22Rv1 (cell line): ENCODE data around the gene TRIM17.

Experiments used
- H3K27ac ChIP-seq: fragments of 450-650 bp; 2 replicates; pipeline ENCODE4 v1.5.1; 2017
- CTCF ChIP-seq: fragments of 450-650 bp; IDR thresholded peaks from 2 replicates; pipeline ENCODE4 v1.5.1; 2017; ENCODE audit warnings: mild to moderate bottlenecking
- ZFX ChIP-seq: fragments of 450-650 bp; IDR thresholded peaks from 2 replicates; pipeline ENCODE4 v1.6.1; 2017; ENCODE audit warnings: antibody characterized with exemption, borderline replicate concordance

The TRIM17 gene

GRCh38 chr1:228423404-228424053 lies 6.9 kb upstream of the TRIM17 start:
- no peak overlapping the region for H3K27ac ChIP-seq
- TF ChIP-seq CTCF, result no peak
- no peak for TF ChIP-seq ZFX

- TF ChIP-seq ZFX, result no peak
- H3K27ac ChIP-seq, result no peak overlapping the region
These were observed 4.5 kb upstream of the TRIM17 start for GRCh38 chr1:228420968-228421826.

GRCh38 chr1:228417483-228418203 lies 982 bp upstream of the TRIM17 start:
- H3K27ac ChIP-seq, result no peak overlapping the region
- TF ChIP-seq ZFX (no peak), CTCF (no peak)

- no peak overlapping the region for H3K27ac ChIP-seq
- TF ChIP-seq ZFX (no peak), CTCF (no peak)
These were observed 400 bp upstream of the TRIM17 start for GRCh38 chr1:228417061-228417460.

GRCh38 chr1:228415853-228416216 lies 826 bp downstream of the TRIM17 start:
- no peak overlapping the region for H3K27ac ChIP-seq
- TF ChIP-seq ZFX, result no peak

GRCh38 chr1:228415221-228415620 lies 1.4 kb downstream of the TRIM17 start:
- TF ChIP-seq CTCF (no peak), ZFX (no peak)
- H3K27ac ChIP-seq, result no peak overlapping the region

GRCh38 chr1:228414511-228415211 lies 2.0 kb downstream of the TRIM17 start:
- no peak overlapping the region for H3K27ac ChIP-seq
- no peak for TF ChIP-seq ZFX
- no peak for TF ChIP-seq CTCF
